PC-3 (cell line): ENCODE measurements around the gene EDEM1. TPM values are rescaled to one million over a fixed set of nuclear protein-coding genes. Genes with fewer than 3 reads are reported as not detected.

Experiments
- ATAC-seq: fragments of 200-7000 bp; cut with Tn5 transposase; 2 replicates; pipeline ENCODE4 v1.9.1; 2020; ENCODE audit warnings: mild to moderate bottlenecking, moderate library complexity
- BruUV-seq: library from RNA; stranded (reverse); fragments of 400-500 nt; replicated peaks from 2 replicates; lab custom pipeline; 2021; lab: Mats Ljungman, UMichigan
- CTCF ChIA-PET: fragments of 300-600 bp; sonication (Branson Sonifier 250); formaldehyde crosslinking; loops from one replicate; lab custom pipeline; 2022; ENCODE audit warnings: antibody characterized with exemption; lab: Charles Lee
- POLR2A ChIA-PET: fragments of 300-600 bp; sonication (Branson Sonifier 250); formaldehyde crosslinking; loops from one replicate; lab custom pipeline; 2022; ENCODE audit warnings: antibody characterized with exemption; ENCODE audit not compliant: unreplicated experiment; lab: Charles Lee
- DNase-seq: peaks from one replicate; pipeline ENCODE4 v3.0.0-alpha.2; 2015
- H2AFZ ChIP-seq: fragments of 300-600 bp; sonication (generic); 2 replicates; pipeline ENCODE4 v1.6.0; 2016; ENCODE audit warnings: antibody characterized with exemption, low read length
- H3F3A ChIP-seq: fragments of 300-600 bp; sonication (generic); one replicate; pipeline ENCODE4 v1.6.0; 2017; ENCODE audit warnings: antibody characterized with exemption, low read length, control low read depth, mild to moderate bottlenecking; ENCODE audit not compliant: unreplicated experiment
- H3K27ac ChIP-seq: fragments of 300-600 bp; sonication (generic); 2 replicates; pipeline ENCODE4 v1.5.1; 2016; ENCODE audit warnings: mild to moderate bottlenecking, low read length
- H3K27me3 ChIP-seq: fragments of 300-600 bp; sonication (generic); 2 replicates; pipeline ENCODE4 v1.6.1; 2016; ENCODE audit warnings: low read length, mixed read lengths
- H3K36me3 ChIP-seq: fragments of 300-600 bp; sonication (generic); 2 replicates; pipeline ENCODE4 v1.6.1; 2016; ENCODE audit warnings: low read depth, mixed run types, low read length, mixed read lengths
- H3K4me1 ChIP-seq: fragments of 300-600 bp; sonication (generic); 2 replicates; pipeline ENCODE4 v1.5.1; 2016; ENCODE audit warnings: low read length; ENCODE audit not compliant: insufficient read depth
- H3K4me2 ChIP-seq: fragments of 300-600 bp; sonication (generic); 2 replicates; pipeline ENCODE4 v1.6.0; 2016; ENCODE audit warnings: low read length
- H3K4me3 ChIP-seq: fragments of 300-600 bp; sonication (generic); 2 replicates; pipeline ENCODE4 v1.5.1; 2016; ENCODE audit warnings: mild to moderate bottlenecking, low read length, mixed read lengths
- H3K79me2 ChIP-seq: fragments of 300-600 bp; sonication (generic); 2 replicates; pipeline ENCODE4 v1.6.1; 2017; ENCODE audit warnings: low read length, mixed read lengths
- H3K9ac ChIP-seq: fragments of 300-600 bp; sonication (generic); 2 replicates; pipeline ENCODE4 v1.6.0; 2016; ENCODE audit warnings: mild to moderate bottlenecking, low read length
- H3K9me2 ChIP-seq: fragments of 300-600 bp; sonication (generic); replicated peaks from 2 replicates; pipeline ENCODE4 v1.6.1; 2016; ENCODE audit warnings: mixed run types, low read length, mixed read lengths
- H3K9me3 ChIP-seq: fragments of 300-600 bp; sonication (generic); 2 replicates; pipeline ENCODE4 v1.6.1; 2016; ENCODE audit warnings: low read length, mixed read lengths
- H4K20me1 ChIP-seq: fragments of 300-600 bp; sonication (generic); 2 replicates; pipeline ENCODE4 v1.6.1; 2016; ENCODE audit warnings: low read length, mixed read lengths
- CTCF ChIP-seq: fragments of 300-600 bp; sonication (generic); conservative IDR thresholded peaks from 2 replicates; pipeline ENCODE4 v1.5.1; 2017; ENCODE audit warnings: antibody characterized with exemption, low read depth, mild to moderate bottlenecking, low read length
- EZH2 ChIP-seq: fragments of 300-600 bp; sonication (generic); IDR thresholded peaks from one replicate; pipeline ENCODE4 v1.6.1; 2017; ENCODE audit warnings: antibody characterized with exemption, mild to moderate bottlenecking, low read length; ENCODE audit not compliant: unreplicated experiment
- EZH2phosphoT487 ChIP-seq: fragments of 300-600 bp; sonication (generic); IDR thresholded peaks from 2 replicates; pipeline ENCODE4 v1.6.1; 2018; ENCODE audit warnings: mild to moderate bottlenecking, antibody characterized with exemption, low read length, borderline replicate concordance
- intact Hi-C: fragments of 100-400 bp; cut with micrococcal nuclease; formaldehyde crosslinking; loops from 2 replicates; pipeline ENCODE4 v1.9.0; 2023
- total RNA-seq: library from RNA; depleted of rRNA; stranded (reverse); fragments of >200 nt; gene quantifications from 2 replicates; pipeline ENCODE4 v1.2.3, GENCODE V29; 2014

EDEM1 gene
- total RNA-seq, 1 experiment from 2014 or later = 39.4 TPM

GRCh38 chr3:5140230-5140621, 47.3 kb upstream of the EDEM1 start:
- H2AFZ ChIP-seq = no peak overlapping the region
- CTCF ChIA-PET = no interaction called here
- H3K9ac ChIP-seq = no peak overlapping the region
- H4K20me1 ChIP-seq = peaks cover 66% of the 10 kb centered on the region
- ATAC-seq (no peak), DNase-seq (no peak)
- H3F3A ChIP-seq = peaks cover 4% of the 10 kb centered on the region
- POLR2A ChIA-PET = no interaction called here
- H3K4me2 ChIP-seq = no peak overlapping the region
- intact Hi-C loops = no loop called here
- no peaks in the 10 kb centered on the region for H3K27me3 ChIP-seq
- H3K79me2 ChIP-seq = peaks cover 94% of the 10 kb centered on the region
- H3K4me1 ChIP-seq = peaks cover 46% of the 10 kb centered on the region
- no peak overlapping the region for H3K4me3 ChIP-seq
- no peaks in the 10 kb centered on the region for H3K9me2 ChIP-seq
- H3K27ac ChIP-seq = no peak overlapping the region
- H3K9me3 ChIP-seq = no peaks in the 10 kb centered on the region
- no TSS peak for BruUV-seq
- TF ChIP-seq CTCF (no peak), EZH2phosphoT487 (no peak), EZH2 (no peak)
- H3K36me3 ChIP-seq = 0 out of 2 replicates have a peak, but pooled peaks cover 2% of the 10 kb centered on the region

- no peak overlapping the region for H2AFZ ChIP-seq
- H3K36me3 ChIP-seq = 0 out of 2 replicates have a peak, but pooled peaks cover 2% of the 10 kb centered on the region
- no peaks in the 10 kb centered on the region for H3K9me2 ChIP-seq
- H3K27ac ChIP-seq = no peak overlapping the region
- H3K4me2 ChIP-seq = no peak overlapping the region
- DNase-seq (no peak), ATAC-seq (no peak)
- H3K4me1 ChIP-seq = peaks cover 46% of the 10 kb centered on the region
- intact Hi-C loops = no loop called here
- peaks cover 4% of the 10 kb centered on the region for H3F3A ChIP-seq
- H3K4me3 ChIP-seq = no peak overlapping the region
- ChIA-PET CTCF (no interaction called here), POLR2A (no interaction called here)
- H3K79me2 ChIP-seq = peaks cover 98% of the 10 kb centered on the region
- no peak overlapping the region for H3K9ac ChIP-seq
- no peaks in the 10 kb centered on the region for H3K27me3 ChIP-seq
- TF ChIP-seq CTCF (no peak), EZH2 (no peak), EZH2phosphoT487 (no peak)
- H3K9me3 ChIP-seq = no peaks in the 10 kb centered on the region
- BruUV-seq = no TSS peak
- peaks cover 72% of the 10 kb centered on the region for H4K20me1 ChIP-seq
Measured at GRCh38 chr3:5140839-5141238, 46.7 kb upstream of the EDEM1 start.

- H3K4me3 ChIP-seq = no peak overlapping the region
- H3K9me3 ChIP-seq = no peaks in the 10 kb centered on the region
- ChIA-PET POLR2A (no interaction called here), CTCF (no interaction called here)
- H3K36me3 ChIP-seq = 0 out of 2 replicates have a peak, but pooled peaks cover 2% of the 10 kb centered on the region
- no peak for TF ChIP-seq CTCF
- intact Hi-C loops = no loop called here
- no TSS peak for BruUV-seq
- no peak overlapping the region for H3K9ac ChIP-seq
- H3F3A ChIP-seq = peaks cover 4% of the 10 kb centered on the region
- H3K9me2 ChIP-seq = no peaks in the 10 kb centered on the region
- ATAC-seq (no peak), DNase-seq (no peak)
- peaks cover 71% of the 10 kb centered on the region for H4K20me1 ChIP-seq
- peaks cover 99% of the 10 kb centered on the region for H3K79me2 ChIP-seq
- H3K4me2 ChIP-seq = no peak overlapping the region
- H2AFZ ChIP-seq = no peak overlapping the region
- no peaks in the 10 kb centered on the region for H3K27me3 ChIP-seq
- H3K27ac ChIP-seq = no peak overlapping the region
- peaks cover 41% of the 10 kb centered on the region for H3K4me1 ChIP-seq
Measured at GRCh38 chr3:5141760-5142159, 45.7 kb upstream of the EDEM1 start.
